ENCODE data around the gene WDR81. TPM values are rescaled to one million over a fixed set of nuclear protein-coding genes. Genes with fewer than 3 reads are reported as not detected.

Gene WDR81
- total and polyA plus RNA-seq, 10 of the 15 experiments (the other 5 are each of a cell fraction or from before 2014, with no cell fraction given): 0.13 to 22.4 (median 7.3) TPM; not detected in 1

- in situ Hi-C loops (cut with MboI) (no loop called here), intact Hi-C loops (cut with micrococcal nuclease; ENCODE audit: unreplicated experiment) (no loop called here)
- ChIA-PET SMC1A (ENCODE audit: uncharacterized antibody, unreplicated experiment) (interaction anchor here (0.9 to 1.4 kb wide), 2 partner anchors 10 to 132 kb away, joined by 3 read pairs; no protein-coding TSS in a partner anchor), POLR2A (interaction anchor here (0.7 to 1.1 kb wide), 2 partner anchors 15 to 37 kb away, joined by 3 read pairs; no protein-coding TSS in a partner anchor), CTCF (no interaction called here), RAD21 (ENCODE audit: unreplicated experiment) (interaction anchor here (0.6 to 1.5 kb wide), 2 partner anchors 11 to 91 kb away, joined by 3 to 5 read pairs; no protein-coding TSS in a partner anchor)
- TF ChIP-seq USF2 (IDR thresholded peaks at IDR 0.05; ENCODE audit: borderline replicate concordance, low read depth, low read length) (no peak), KAT2A (conservative IDR thresholded peaks at IDR 0.05; ENCODE audit: control insufficient read depth, low read depth, low read length) (no peak), DPF2 (IDR thresholded peaks at IDR 0.05) (no peak), CTCF (IDR thresholded peaks at IDR 0.05 in 2 of 3, conservative IDR thresholded peaks at IDR 0.05 in 1 of 3; ENCODE audit: control insufficient read depth in 2 of 3, extremely low read depth in 1 of 3, insufficient read depth in 1 of 3, low read depth in 3 of 3, low read length in 3 of 3) (no peak), ETV6 (conservative IDR thresholded peaks at IDR 0.05 in 1 of 2, IDR thresholded peaks at IDR 0.05 in 1 of 2; ENCODE audit: borderline replicate concordance in 1 of 2, low read depth in 1 of 2) (no peak), RFX5 (IDR thresholded peaks at IDR 0.05; ENCODE audit: low read depth, low read length) (no peak), MXI1 (IDR thresholded peaks at IDR 0.05; ENCODE audit: low read depth, low read length) (no peak)
- ATAC-seq: no peak
- Histone ChIP-seq H3K9me3 (replicated peaks; ENCODE audit: control insufficient read depth, insufficient read depth, low read length) (no peaks in the 10 kb centered on the region), H3K9ac (ENCODE audit: control insufficient read depth, insufficient read depth, low read length) (no peak overlapping the region), H3K4me1 (ENCODE audit: control insufficient read depth, insufficient read depth, low read length) (peaks cover 21% of the 10 kb centered on the region), H4K20me1 (ENCODE audit: control insufficient read depth, insufficient read depth) (no peaks in the 10 kb centered on the region), H2AFZ (ENCODE audit: control insufficient read depth, low read depth, low read length) (no peak overlapping the region), H3K27me3 (replicated peaks in 1 of 2; ENCODE audit: control insufficient read depth in 2 of 2, insufficient read depth in 2 of 2, low read length in 1 of 2) (no peaks in the 10 kb centered on the region), H3K27ac (ENCODE audit: control insufficient read depth, insufficient read depth) (no peak overlapping the region), H3K4me3 (no peak overlapping the region), H3K79me2 (ENCODE audit: control insufficient read depth, insufficient read depth, low read length) (no peaks in the 10 kb centered on the region), H3K4me2 (ENCODE audit: control insufficient read depth, insufficient read depth) (no peak overlapping the region), H3K36me3 (ENCODE audit: control insufficient read depth in 2 of 2, insufficient read depth in 2 of 2, low read length in 1 of 2) (peaks cover 0 to 3% of the 10 kb centered on the region in 2 experiments; a peak in 2 of 4 replicates)
- FAIRE-seq: no peak
- 79% methylated on average over 22 of the region's 22 CpGs for WGBS (ENCODE audit: insufficient coverage, insufficient replicate concordance, low lambda C conversion rate, missing lambda C conversion rate)
- DNase-seq (ENCODE audit: low read depth, low spot score): no peak
- BruUV-seq (replicated peaks): no TSS peak
These were observed 7.8 kb downstream of the WDR81 start for GRCh38 chr17:1732241-1732832.

All from GM12878 (cell line).